Kidney (tissue), 14 donors: ENCODE results near the gene INHBA. TPM values are rescaled to one million over a fixed set of nuclear protein-coding genes. Genes with fewer than 3 reads are reported as not detected.

Experiments used
- DNase-seq, 5 donors: peaks; one replicate each; pipeline ENCODE4 v3.0.0-alpha.2; 2013 to 2020
- FAIRE-seq: peaks from 2 replicates; lab custom pipeline; 2012; peaks lifted over from hg19 to GRCh38; lab: Jason Lieb, UNC
- H3K27ac ChIP-seq, 2 donors: one replicate each; pipeline ENCODE4 v1.7.0; 2013; ENCODE audit warnings: low read depth in 2 of 2, low read length in 2 of 2, inconsistent platforms in 1 of 2
- H3K27me3 ChIP-seq: one replicate; pipeline ENCODE4 v1.7.1; 2013; ENCODE audit warnings: low read length, inconsistent platforms; ENCODE audit not compliant: control insufficient read depth, insufficient read depth
- H3K36me3 ChIP-seq, 3 donors: one replicate each; pipeline versions ENCODE4 v1.7.0 to v1.7.1; 2013; ENCODE audit warnings: low read length in 3 of 3, control low read depth in 1 of 3, inconsistent platforms in 1 of 3; ENCODE audit not compliant: insufficient read depth in 3 of 3, control insufficient read depth in 2 of 3
- H3K4me1 ChIP-seq, 3 donors: one replicate each; pipeline versions ENCODE4 v1.7.0 to v1.7.1; 2013; ENCODE audit warnings: low read length in 3 of 3, inconsistent platforms in 1 of 3, low read depth in 1 of 3; ENCODE audit not compliant: control insufficient read depth in 2 of 3, insufficient read depth in 2 of 3
- H3K4me3 ChIP-seq, 3 donors: one replicate each; pipeline versions ENCODE4 v1.7.0 to v1.8.1; 2013; ENCODE audit warnings: low read length in 3 of 3, control low read depth in 1 of 3, inconsistent platforms in 1 of 3
- H3K9ac ChIP-seq, 3 donors: one replicate each; pipeline versions ENCODE4 v1.7.0 to v1.7.1; 2013; ENCODE audit warnings: low read length in 3 of 3, control low read depth in 1 of 3, inconsistent platforms in 1 of 3
- H3K9me3 ChIP-seq, 3 donors: one replicate each; pipeline versions ENCODE4 v1.7.0 to v1.7.1; 2013; ENCODE audit warnings: low read length in 3 of 3, control low read depth in 1 of 3, inconsistent platforms in 1 of 3; ENCODE audit not compliant: control insufficient read depth in 2 of 3, insufficient read depth in 1 of 3
- CTCF ChIP-seq: IDR thresholded peaks from 3 replicates; pipeline ENCODE4 v1.5.1; 2012; ENCODE audit warnings: mild to moderate bottlenecking, moderate library complexity, borderline replicate concordance; ENCODE audit not compliant: insufficient read depth; ENCODE audit errors: extremely low read depth
- intact Hi-C: fragments of 100-400 bp; cut with DNase I; formaldehyde crosslinking; loops from one replicate; pipeline ENCODE4 v1.11.1; 2022
- polyA plus RNA-seq: library from polyadenylated mRNA; stranded (reverse); fragments of 350-450 nt; fragmentation: Illumina TruSeq; extraction: RNeasy Lipid Tissue Mini Kit (QIAGEN cat#74804); gene quantifications from one replicate; pipeline ENCODE4 v1.2.3, GENCODE V29; 2014; ENCODE audit warnings: low read depth, low replicate concordance; ENCODE audit not compliant: insufficient read depth
- total RNA-seq: library from RNA; stranded (reverse); fragmentation: NEBNext Ultra II Directional; extraction: Animal tissue kit (Norgen Biotek cat#: 25700); gene quantifications from one replicate; pipeline ENCODE4 v1.2.1, GENCODE V29; 2021
- donor health status: control.
- donor health status: control.
- donor health status: control.
- donor health status: control.
- donor health status: control.
- donor health status: DM: yes; HTN: yes; CAD: no.
- donor health status: Normal renal cell carcinoma (clear cell type).

The INHBA gene
- total and polyA plus RNA-seq, 2 donors from 2014 or later, result 0.49 to 5.9 TPM

- Histone ChIP-seq H3K9me3 (no peaks in the 10 kb centered on the region), H3K36me3 (no peaks in the 10 kb centered on the region), H3K9ac (no peak overlapping the region), H3K27me3 (no peaks in the 10 kb centered on the region), H3K4me3 (peak overlapping the region in 1 of 3 donors; percentile 28), H3K27ac (no peak overlapping the region), H3K4me1 (no peaks in the 10 kb centered on the region)
- intact Hi-C loops, result no loop called here
- peak; percentile 57 for TF ChIP-seq CTCF
- FAIRE-seq, result no peak
- peak in 1 of 5 donors; percentile 27 for DNase-seq
Observed at GRCh38 chr7:41711283-41712064, 8.6 kb upstream of the INHBA start.

- Histone ChIP-seq H3K9me3 (no peaks in the 10 kb centered on the region), H3K4me1 (peaks cover 3 to 5% (median 5%) of the 10 kb centered on the region in 3 donors), H3K4me3 (no peak overlapping the region), H3K27me3 (no peaks in the 10 kb centered on the region), H3K9ac (no peak overlapping the region), H3K36me3 (no peaks in the 10 kb centered on the region), H3K27ac (no peak overlapping the region)
- DNase-seq (no peak), FAIRE-seq (no peak)
- TF ChIP-seq CTCF, result no peak
- intact Hi-C loops, result no loop called here
Observed at GRCh38 chr7:41710838-41711237, 7.9 kb upstream of the INHBA start.

- TF ChIP-seq CTCF, result no peak
- Histone ChIP-seq H3K4me1 (peaks cover 3 to 9% (median 7%) of the 10 kb centered on the region in 3 donors), H3K4me3 (no peak overlapping the region), H3K36me3 (no peaks in the 10 kb centered on the region), H3K9ac (no peak overlapping the region), H3K9me3 (no peaks in the 10 kb centered on the region), H3K27me3 (no peaks in the 10 kb centered on the region), H3K27ac (no peak overlapping the region)
- DNase-seq (no peak), FAIRE-seq (no peak)
- intact Hi-C loops, result no loop called here
Observed at GRCh38 chr7:41709621-41710020, 6.7 kb upstream of the INHBA start.
